ENCODE data around the gene AVPR2. TPM values are rescaled to one million over a fixed set of nuclear protein-coding genes. Genes with fewer than 3 reads are reported as not detected.

AVPR2 gene
- total and polyA plus RNA-seq, 2 donors (not counting 1 experiment from before 2014, with no cell fraction given): 0.12 TPM; not detected in 1

GRCh38 chrX:153897899-153898298 lies 6.6 kb upstream of the AVPR2 start:
- Histone ChIP-seq H3K27me3 (replicated peaks in 1 of 4; ENCODE audit: control extremely low read depth in 1 of 4, control insufficient read depth in 3 of 4, insufficient read depth in 4 of 4, low read length in 3 of 4) (no peaks in the 10 kb centered on the region), H3K79me2 (ENCODE audit: control insufficient read depth, insufficient read depth, low read length) (no peaks in the 10 kb centered on the region), H3K27ac (ENCODE audit: low read length in 2 of 2) (no peak overlapping the region), H3K4me3 (ENCODE audit: control extremely low read depth in 1 of 5, extremely low read depth in 1 of 5, insufficient read depth in 1 of 5, low read depth in 2 of 5, low read length in 4 of 5) (no peak overlapping the region), H3K4me1 (ENCODE audit: control insufficient read depth in 2 of 2, insufficient read depth in 2 of 2, low read length in 2 of 2) (peaks cover 24 to 27% of the 10 kb centered on the region in 2 donors), H3K9me3 (ENCODE audit: control extremely low read depth in 1 of 3, control insufficient read depth in 2 of 3, insufficient read depth in 1 of 3, low read length in 2 of 3) (no peaks in the 10 kb centered on the region), H4K20me1 (ENCODE audit: control insufficient read depth, insufficient read depth, low read length, poor library complexity, severe bottlenecking) (no peaks in the 10 kb centered on the region), H3K9ac (ENCODE audit: low read length) (no peak overlapping the region), H2AFZ (ENCODE audit: insufficient read depth, low read depth, low read length, poor library complexity, severe bottlenecking) (no peak overlapping the region), H3K4me2 (replicated peaks; ENCODE audit: low read depth, low read length, poor library complexity, severe bottlenecking) (no peak overlapping the region), H3K36me3 (replicated peaks in 1 of 2; ENCODE audit: control extremely low read depth in 1 of 2, control insufficient read depth in 1 of 2, extremely low read depth in 1 of 2, insufficient read depth in 2 of 2, low read length in 1 of 2) (no peaks in the 10 kb centered on the region)
- intact Hi-C loops (cut with micrococcal nuclease): no loop called here
- TF ChIP-seq, protein P1, sequence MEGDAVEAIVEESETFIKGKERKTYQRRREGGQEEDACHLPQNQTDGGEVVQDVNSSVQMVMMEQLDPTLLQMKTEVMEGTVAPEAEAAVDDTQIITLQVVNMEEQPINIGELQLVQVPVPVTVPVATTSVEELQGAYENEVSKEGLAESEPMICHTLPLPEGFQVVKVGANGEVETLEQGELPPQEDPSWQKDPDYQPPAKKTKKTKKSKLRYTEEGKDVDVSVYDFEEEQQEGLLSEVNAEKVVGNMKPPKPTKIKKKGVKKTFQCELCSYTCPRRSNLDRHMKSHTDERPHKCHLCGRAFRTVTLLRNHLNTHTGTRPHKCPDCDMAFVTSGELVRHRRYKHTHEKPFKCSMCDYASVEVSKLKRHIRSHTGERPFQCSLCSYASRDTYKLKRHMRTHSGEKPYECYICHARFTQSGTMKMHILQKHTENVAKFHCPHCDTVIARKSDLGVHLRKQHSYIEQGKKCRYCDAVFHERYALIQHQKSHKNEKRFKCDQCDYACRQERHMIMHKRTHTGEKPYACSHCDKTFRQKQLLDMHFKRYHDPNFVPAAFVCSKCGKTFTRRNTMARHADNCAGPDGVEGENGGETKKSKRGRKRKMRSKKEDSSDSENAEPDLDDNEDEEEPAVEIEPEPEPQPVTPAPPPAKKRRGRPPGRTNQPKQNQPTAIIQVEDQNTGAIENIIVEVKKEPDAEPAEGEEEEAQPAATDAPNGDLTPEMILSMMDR (IDR thresholded peaks at IDR 0.05): no peak
- H3K27me3 Mint-ChIP-seq: no peaks in the 10 kb centered on the region
- no peak overlapping the region for H3K27ac Mint-ChIP-seq
- DNase-seq: no peak
- peaks cover 29% of the 10 kb centered on the region for H3K4me1 Mint-ChIP-seq
- no peaks in the 10 kb centered on the region for H3K9me3 Mint-ChIP-seq (ENCODE audit: insufficient read depth)
- ATAC-seq (ENCODE audit: low read depth): no peak
- H3K4me3 Mint-ChIP-seq: no peak overlapping the region
- ChIA-PET CTCF (no interaction called here), POLR2A (no interaction called here)

DNA sequence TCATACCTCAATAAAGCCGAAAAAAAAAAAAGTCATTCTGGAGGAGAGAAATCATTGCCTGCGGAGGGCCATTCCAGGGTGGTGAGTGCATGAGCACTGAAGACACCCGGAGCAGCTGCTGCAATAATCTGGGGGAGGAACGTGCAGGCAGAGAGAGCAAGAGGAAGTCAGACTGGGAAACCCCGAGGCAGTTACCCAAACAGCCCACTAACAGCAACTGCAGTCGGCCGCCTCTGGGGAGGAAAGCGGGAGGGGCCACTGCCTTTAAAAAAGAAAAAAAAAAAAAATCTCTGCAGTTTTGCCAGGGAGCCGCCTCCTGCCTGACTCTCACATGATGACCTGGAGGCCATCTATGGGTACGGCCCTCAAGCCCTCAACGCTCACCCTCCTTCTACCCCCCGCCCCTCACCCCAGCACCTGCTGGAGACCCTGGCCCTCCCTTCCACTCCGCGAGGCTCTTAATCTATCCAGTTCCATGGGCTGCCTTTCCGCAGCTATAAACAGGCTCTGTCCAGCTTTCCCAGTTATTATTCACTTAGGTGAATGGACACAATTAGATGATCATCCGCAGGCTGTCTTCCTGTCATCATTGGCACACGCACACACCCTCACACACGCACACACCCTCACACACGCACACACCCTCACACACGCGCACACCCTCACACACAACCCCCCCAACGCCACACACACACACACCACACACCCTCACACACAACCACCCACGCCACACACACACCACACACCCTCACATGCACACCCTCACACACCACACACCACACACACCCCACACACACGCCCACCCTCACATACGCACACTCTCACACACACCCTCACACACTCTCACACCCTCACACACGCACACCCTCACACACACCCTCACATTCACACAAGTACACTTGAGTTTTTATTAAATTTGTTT lies 3.4 kb upstream of the AVPR2 start:
- H3K27ac Mint-ChIP-seq: peak overlapping the region; percentile 81
- peaks cover 45 to 48% of the 10 kb centered on the region in 2 donors for H3K4me1 ChIP-seq (ENCODE audit: control insufficient read depth in 2 of 2, insufficient read depth in 2 of 2, low read length in 2 of 2)
- H3K9me3 ChIP-seq (ENCODE audit: control extremely low read depth in 1 of 3, control insufficient read depth in 2 of 3, insufficient read depth in 1 of 3, low read length in 2 of 3): no peaks in the 10 kb centered on the region
- H3K36me3 ChIP-seq (replicated peaks in 1 of 2; ENCODE audit: control extremely low read depth in 1 of 2, control insufficient read depth in 1 of 2, extremely low read depth in 1 of 2, insufficient read depth in 2 of 2, low read length in 1 of 2): no peaks in the 10 kb centered on the region
- H3K4me2 ChIP-seq (replicated peaks; ENCODE audit: low read depth, low read length, poor library complexity, severe bottlenecking): peak overlapping the region; percentile 64
- H3K27me3 ChIP-seq (replicated peaks in 1 of 4; ENCODE audit: control extremely low read depth in 1 of 4, control insufficient read depth in 3 of 4, insufficient read depth in 4 of 4, low read length in 3 of 4): no peaks in the 10 kb centered on the region
- H3K4me1 Mint-ChIP-seq: peaks cover 48% of the 10 kb centered on the region
- ATAC-seq (ENCODE audit: low read depth) (peak; percentile 87), DNase-seq (peak; percentile 82)
- no peaks in the 10 kb centered on the region for H3K79me2 ChIP-seq (ENCODE audit: control insufficient read depth, insufficient read depth, low read length)
- H3K4me3 Mint-ChIP-seq: peak overlapping the region; percentile 72
- CTCF ChIA-PET: interaction anchor here (0.9 to 1.4 kb wide), 3 partner anchors 14 to 30 kb away, joined by 3 to 4 read pairs (median 3); no protein-coding TSS in a partner anchor
- WGBS (ENCODE audit: insufficient coverage): 41% methylated on average over 3 of the region's 26 CpGs
- H3K9ac ChIP-seq (ENCODE audit: low read length): peak overlapping the region; percentile 20
- H4K20me1 ChIP-seq (ENCODE audit: control insufficient read depth, insufficient read depth, low read length, poor library complexity, severe bottlenecking): no peaks in the 10 kb centered on the region
- H3K27ac ChIP-seq (ENCODE audit: low read length in 2 of 2): peak overlapping the region; percentile 29 to 52
- intact Hi-C loops (cut with micrococcal nuclease): no loop called here
- no peaks in the 10 kb centered on the region for H3K27me3 Mint-ChIP-seq
- H2AFZ ChIP-seq (ENCODE audit: insufficient read depth, low read depth, low read length, poor library complexity, severe bottlenecking): no peak overlapping the region
- H3K9me3 Mint-ChIP-seq (ENCODE audit: insufficient read depth): no peaks in the 10 kb centered on the region
- POLR2A ChIA-PET: interaction anchor here (0.6 to 1.6 kb wide), 5 partner anchors 15 to 255 kb away, joined by 3 to 5 read pairs (median 4); partner anchors contain the start of gene L1CAM
- TF ChIP-seq, protein P1 (IDR thresholded peaks at IDR 0.05): no peak
- no peak for TF ChIP-seq EZH2 (IDR thresholded peaks at IDR 0.05; ENCODE audit: borderline replicate concordance, insufficient read depth, low read depth, low read length, poor library complexity, severe bottlenecking)
- peak overlapping the region in 1 of 5 experiments; percentile 6 for H3K4me3 ChIP-seq (ENCODE audit: control extremely low read depth in 1 of 5, extremely low read depth in 1 of 5, insufficient read depth in 1 of 5, low read depth in 2 of 5, low read length in 4 of 5)
